HS-27A (cell line): Measurements from ENCODE around the gene RPLP2.

Experiments used
- DNase-seq: peaks from one replicate; pipeline ENCODE4 v3.0.0-alpha.2; 2012; ENCODE audit warnings: low read depth, missing footprints

The RPLP2 gene

GRCh38 chr11:836700-837099 is 26.9 kb downstream of the RPLP2 start:
- DNase-seq: no peak

- no peak for DNase-seq
Measured at GRCh38 chr11:837189-837989, 27.6 kb downstream of the RPLP2 start.

- no peak for DNase-seq
Measured at GRCh38 chr11:837990-838307, 28.2 kb downstream of the RPLP2 start.

- no peak for DNase-seq
Measured at GRCh38 chr11:838441-839279, 28.9 kb downstream of the RPLP2 start.

- DNase-seq: no peak
Measured at GRCh38 chr11:839280-839623, 29.5 kb downstream of the RPLP2 start.

- no peak for DNase-seq
Measured at GRCh38 chr11:839875-840617, 30.3 kb downstream of the RPLP2 start.

- DNase-seq: no peak
Measured at GRCh38 chr11:841981-842369, 32.2 kb downstream of the RPLP2 start.

GRCh38 chr11:842370-843002 is 32.7 kb downstream of the RPLP2 start, which contains the start of the genes POLR2L and TSPAN4:
Gene POLR2L, minus strand, starts transcription at chr11:842529. Its CDS starts 21 bp downstream, at chr11:842508.
Gene TSPAN4, plus strand, starts transcription at chr11:842852. Its CDS starts 7,453 bp downstream, at chr11:850305.
- DNase-seq: no peak

GRCh38 chr11:843086-843734 is 33.4 kb downstream of the RPLP2 start:
- DNase-seq: no peak

GRCh38 chr11:843818-844692 is 34.3 kb downstream of the RPLP2 start:
- peak; percentile 94 for DNase-seq

- DNase-seq: peak; percentile 76
Measured at GRCh38 chr11:844693-845644, 35.2 kb downstream of the RPLP2 start.

GRCh38 chr11:845872-846495 is 36.2 kb downstream of the RPLP2 start:
- DNase-seq: no peak

- DNase-seq: no peak
Measured at GRCh38 chr11:846496-847098, 36.8 kb downstream of the RPLP2 start.

GRCh38 chr11:847876-848275 is 38.1 kb downstream of the RPLP2 start:
- no peak for DNase-seq

GRCh38 chr11:848380-848931 is 38.7 kb downstream of the RPLP2 start:
- DNase-seq: no peak

- no peak for DNase-seq
Measured at GRCh38 chr11:849104-849824, 39.5 kb downstream of the RPLP2 start.

- DNase-seq: no peak
Measured at GRCh38 chr11:849951-850774, 40.4 kb downstream of the RPLP2 start.
